NCI-H2081 treated with DMSO at 0.1 percent for 48 hours (cell line): ENCODE data around the gene RPL10.

Experiments used
- DNase-seq: peaks from one replicate; lab custom pipeline; 2025; lab: John Stamatoyannopoulos, UW

Gene RPL10

GRCh38 chrX:154449618-154450017 is 51.4 kb downstream of the RPL10 start:
- no peak for DNase-seq

GRCh38 chrX:154450312-154450711 is 52.1 kb downstream of the RPL10 start:
- DNase-seq = no peak
